ENCODE results near the gene FAM43A. TPM values are rescaled to one million over a fixed set of nuclear protein-coding genes. Genes with fewer than 3 reads are reported as not detected.

FAM43A gene
- total RNA-seq, 2 experiments from 2014 or later: 3.3 to 3.9 TPM

DNA sequence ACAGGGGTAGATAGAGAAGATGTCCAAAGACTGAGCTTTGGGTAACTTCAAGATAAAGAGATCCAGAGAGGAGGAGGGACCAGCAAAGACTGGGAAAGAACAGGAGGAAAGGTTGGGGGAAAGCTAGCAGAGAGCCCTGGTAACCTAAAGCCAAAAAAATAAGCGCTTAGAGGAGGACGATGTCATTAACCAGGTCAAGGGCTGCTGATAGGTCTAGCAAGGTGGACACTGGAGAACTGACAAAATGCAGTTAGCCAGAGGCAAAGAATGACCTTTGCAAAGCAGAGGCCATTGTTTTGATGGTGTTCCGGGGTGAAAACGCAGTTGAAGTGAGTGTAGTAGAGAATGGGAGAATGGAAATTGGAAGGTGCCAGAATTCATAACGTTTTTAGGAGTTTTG, 39.7 kb downstream of the FAM43A start:
- DNase-seq (no peak), ATAC-seq (no peak)
- TF ChIP-seq, protein P1, sequence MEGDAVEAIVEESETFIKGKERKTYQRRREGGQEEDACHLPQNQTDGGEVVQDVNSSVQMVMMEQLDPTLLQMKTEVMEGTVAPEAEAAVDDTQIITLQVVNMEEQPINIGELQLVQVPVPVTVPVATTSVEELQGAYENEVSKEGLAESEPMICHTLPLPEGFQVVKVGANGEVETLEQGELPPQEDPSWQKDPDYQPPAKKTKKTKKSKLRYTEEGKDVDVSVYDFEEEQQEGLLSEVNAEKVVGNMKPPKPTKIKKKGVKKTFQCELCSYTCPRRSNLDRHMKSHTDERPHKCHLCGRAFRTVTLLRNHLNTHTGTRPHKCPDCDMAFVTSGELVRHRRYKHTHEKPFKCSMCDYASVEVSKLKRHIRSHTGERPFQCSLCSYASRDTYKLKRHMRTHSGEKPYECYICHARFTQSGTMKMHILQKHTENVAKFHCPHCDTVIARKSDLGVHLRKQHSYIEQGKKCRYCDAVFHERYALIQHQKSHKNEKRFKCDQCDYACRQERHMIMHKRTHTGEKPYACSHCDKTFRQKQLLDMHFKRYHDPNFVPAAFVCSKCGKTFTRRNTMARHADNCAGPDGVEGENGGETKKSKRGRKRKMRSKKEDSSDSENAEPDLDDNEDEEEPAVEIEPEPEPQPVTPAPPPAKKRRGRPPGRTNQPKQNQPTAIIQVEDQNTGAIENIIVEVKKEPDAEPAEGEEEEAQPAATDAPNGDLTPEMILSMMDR (IDR thresholded peaks at IDR 0.05): no peak
- ChIA-PET CTCF (no interaction called here), POLR2A (no interaction called here)
- Mint-ChIP-seq H3K4me1 (ENCODE audit: low read depth) (no peaks in the 10 kb centered on the region), H3K9me3 (no peaks in the 10 kb centered on the region), H3K27ac (no peak overlapping the region), H3K27me3 (peaks cover 3% of the 10 kb centered on the region), H3K36me3 (ENCODE audit: low read depth) (no peaks in the 10 kb centered on the region), H3K4me3 (no peak overlapping the region)
- intact Hi-C loops (cut with micrococcal nuclease): no loop called here

DNA sequence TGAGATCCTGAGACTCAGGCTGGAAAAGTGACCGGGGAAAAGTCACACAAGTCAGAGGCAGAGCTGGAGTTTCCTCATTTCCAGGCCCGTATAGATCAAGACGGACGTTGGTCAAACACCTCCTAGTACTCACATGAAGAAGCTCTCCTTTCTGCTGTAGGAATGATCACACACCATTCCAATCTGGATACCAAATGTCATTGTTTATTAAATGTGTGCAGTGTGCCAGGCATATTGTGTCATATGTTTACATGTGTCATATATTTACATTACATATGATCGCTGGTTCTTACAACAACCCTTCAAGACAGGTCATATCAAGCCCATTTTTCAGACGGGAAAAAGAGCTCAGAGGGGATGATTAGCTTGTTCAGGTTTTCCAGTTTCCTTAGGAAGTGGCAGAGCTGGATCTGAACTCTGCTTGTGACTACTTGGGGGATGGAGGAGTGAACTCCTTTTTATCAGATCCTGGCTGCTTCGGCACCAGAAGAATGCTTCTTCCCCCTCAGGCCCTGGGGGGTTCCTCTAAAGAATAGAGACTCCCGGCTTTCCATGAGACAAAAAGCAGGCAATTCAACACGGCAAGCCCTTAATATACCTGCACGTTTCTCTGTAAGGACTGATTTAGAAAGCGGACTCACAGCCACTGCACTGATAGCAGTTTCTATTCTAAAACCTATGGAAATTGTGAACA, 41.9 kb downstream of the FAM43A start:
- Mint-ChIP-seq H3K4me3 (no peak overlapping the region), H3K4me1 (ENCODE audit: low read depth) (no peaks in the 10 kb centered on the region), H3K36me3 (ENCODE audit: low read depth) (no peaks in the 10 kb centered on the region), H3K9me3 (no peaks in the 10 kb centered on the region), H3K27me3 (peaks cover 11% of the 10 kb centered on the region), H3K27ac (no peak overlapping the region)
- ChIA-PET POLR2A (no interaction called here), CTCF (interaction anchor here (0.6 to 1.4 kb wide), 2 partner anchors 39 to 45 kb away, joined by 3 to 4 read pairs; no protein-coding TSS in a partner anchor)
- TF ChIP-seq, protein P1 (IDR thresholded peaks at IDR 0.05): no peak
- ATAC-seq: no peak
- intact Hi-C loops (cut with micrococcal nuclease): no loop called here
- no peak for DNase-seq

DNA sequence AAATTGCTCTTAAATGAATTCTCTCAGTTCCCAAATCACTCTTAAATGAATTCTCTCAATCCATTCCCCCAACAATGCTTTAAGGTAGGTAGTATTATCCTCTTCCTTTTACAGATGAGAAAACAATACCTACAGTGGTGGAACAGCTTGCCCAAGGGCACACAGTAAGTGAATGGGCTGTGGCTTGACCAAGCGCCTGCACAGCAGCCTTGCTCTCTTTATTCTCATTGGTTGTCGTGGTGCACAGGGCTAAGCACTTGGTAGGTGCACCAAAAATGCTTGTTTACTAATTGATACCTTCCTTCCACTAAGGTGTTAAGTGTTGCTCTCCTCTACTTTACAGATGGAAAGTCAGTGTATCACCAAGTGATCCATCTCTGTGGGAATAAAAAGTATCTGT, 43.3 kb downstream of the FAM43A start:
- Mint-ChIP-seq H3K27ac (no peak overlapping the region), H3K36me3 (ENCODE audit: low read depth) (no peaks in the 10 kb centered on the region), H3K4me3 (no peak overlapping the region), H3K4me1 (ENCODE audit: low read depth) (no peaks in the 10 kb centered on the region), H3K9me3 (no peaks in the 10 kb centered on the region), H3K27me3 (peaks cover 13% of the 10 kb centered on the region)
- intact Hi-C loops (cut with micrococcal nuclease): no loop called here
- TF ChIP-seq, protein P1 (IDR thresholded peaks at IDR 0.05): no peak
- no peak for DNase-seq
- ChIA-PET POLR2A (interaction anchor here (0.7 kb wide), 1 partner anchor 144 kb away, joined by 4 read pairs; no protein-coding TSS in a partner anchor), CTCF (no interaction called here)
- no peak for ATAC-seq

DNA sequence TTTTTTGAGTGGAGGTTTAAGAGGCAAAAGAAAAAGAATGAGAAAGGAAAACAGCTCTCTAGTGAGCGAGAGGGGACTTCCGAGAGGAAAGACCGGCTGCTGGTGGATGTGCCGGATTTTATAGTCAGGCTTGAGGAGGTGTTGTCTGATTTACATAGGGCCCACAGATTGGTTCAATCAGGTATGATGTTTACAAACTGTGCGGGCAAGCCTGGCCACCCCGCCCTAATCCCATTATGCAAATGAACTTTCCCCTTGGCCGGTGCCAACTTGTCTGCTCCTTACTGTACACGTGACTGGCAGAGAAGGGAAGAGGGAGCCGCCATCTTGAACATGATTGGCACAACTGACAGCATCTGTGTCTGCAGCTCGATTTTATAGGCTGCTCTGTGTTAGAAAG, 44.7 kb downstream of the FAM43A start:
- ATAC-seq (no peak), DNase-seq (no peak)
- ChIA-PET POLR2A (no interaction called here), CTCF (interaction anchor here (1.1 kb wide), 1 partner anchor 48 kb away, joined by 3 read pairs; no protein-coding TSS in a partner anchor)
- Mint-ChIP-seq H3K4me1 (ENCODE audit: low read depth) (no peaks in the 10 kb centered on the region), H3K4me3 (no peak overlapping the region), H3K27me3 (peaks cover 17% of the 10 kb centered on the region), H3K9me3 (peaks cover 3% of the 10 kb centered on the region), H3K27ac (no peak overlapping the region), H3K36me3 (ENCODE audit: low read depth) (no peaks in the 10 kb centered on the region)
- TF ChIP-seq, protein P1 (IDR thresholded peaks at IDR 0.05): no peak
- intact Hi-C loops (cut with micrococcal nuclease): no loop called here

DNA sequence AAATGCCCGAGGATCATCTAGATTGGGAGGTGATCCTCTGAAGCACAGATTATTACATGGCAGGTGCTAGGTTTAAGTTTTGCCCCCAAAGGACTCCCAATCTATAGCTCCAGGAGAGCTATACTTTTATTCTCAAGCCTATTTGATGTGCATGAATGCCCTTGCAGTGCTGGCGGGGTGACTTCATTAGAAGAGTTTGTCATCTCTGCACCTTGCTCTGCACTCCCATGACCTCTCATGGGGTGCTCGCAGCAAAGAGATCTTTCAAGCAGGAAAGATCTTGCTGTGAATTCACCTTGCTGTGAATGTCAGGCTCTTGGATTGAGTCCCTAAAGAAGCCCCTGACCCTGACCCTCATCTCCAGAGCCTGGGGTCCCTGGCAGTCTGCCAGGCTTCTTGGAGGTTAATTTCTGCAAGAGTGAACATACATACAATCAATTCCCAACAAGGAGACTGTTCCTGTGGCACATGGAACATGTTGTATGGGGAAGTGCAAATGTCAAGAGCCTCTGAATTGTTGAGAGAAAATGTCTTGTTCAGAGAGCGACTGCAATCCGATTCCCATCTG, 45.9 kb downstream of the FAM43A start:
- no peaks in the 10 kb centered on the region for H3K36me3 Mint-ChIP-seq (ENCODE audit: low read depth)
- ATAC-seq (no peak), DNase-seq (no peak)
- POLR2A ChIA-PET: no interaction called here
- TF ChIP-seq, protein P1 (IDR thresholded peaks at IDR 0.05): no peak
- peaks cover 3% of the 10 kb centered on the region for H3K9me3 Mint-ChIP-seq
- no peaks in the 10 kb centered on the region for H3K4me1 Mint-ChIP-seq (ENCODE audit: low read depth)
- H3K27ac Mint-ChIP-seq: no peak overlapping the region
- CTCF ChIA-PET: no interaction called here
- peaks cover 17% of the 10 kb centered on the region for H3K27me3 Mint-ChIP-seq
- intact Hi-C loops (cut with micrococcal nuclease): no loop called here
- H3K4me3 Mint-ChIP-seq: no peak overlapping the region
